ENCODE data around the gene RUBCNL.

The RUBCNL gene

GRCh38 chr13:46352805-46353204 lies 34.2 kb downstream of the RUBCNL start:
- no peak for DNase-seq (ENCODE audit: low read depth)
- no peak overlapping the region for H3K4me3 ChIP-seq (ENCODE audit: control insufficient read depth, low read depth, low read length)
- TF ChIP-seq, protein P1, sequence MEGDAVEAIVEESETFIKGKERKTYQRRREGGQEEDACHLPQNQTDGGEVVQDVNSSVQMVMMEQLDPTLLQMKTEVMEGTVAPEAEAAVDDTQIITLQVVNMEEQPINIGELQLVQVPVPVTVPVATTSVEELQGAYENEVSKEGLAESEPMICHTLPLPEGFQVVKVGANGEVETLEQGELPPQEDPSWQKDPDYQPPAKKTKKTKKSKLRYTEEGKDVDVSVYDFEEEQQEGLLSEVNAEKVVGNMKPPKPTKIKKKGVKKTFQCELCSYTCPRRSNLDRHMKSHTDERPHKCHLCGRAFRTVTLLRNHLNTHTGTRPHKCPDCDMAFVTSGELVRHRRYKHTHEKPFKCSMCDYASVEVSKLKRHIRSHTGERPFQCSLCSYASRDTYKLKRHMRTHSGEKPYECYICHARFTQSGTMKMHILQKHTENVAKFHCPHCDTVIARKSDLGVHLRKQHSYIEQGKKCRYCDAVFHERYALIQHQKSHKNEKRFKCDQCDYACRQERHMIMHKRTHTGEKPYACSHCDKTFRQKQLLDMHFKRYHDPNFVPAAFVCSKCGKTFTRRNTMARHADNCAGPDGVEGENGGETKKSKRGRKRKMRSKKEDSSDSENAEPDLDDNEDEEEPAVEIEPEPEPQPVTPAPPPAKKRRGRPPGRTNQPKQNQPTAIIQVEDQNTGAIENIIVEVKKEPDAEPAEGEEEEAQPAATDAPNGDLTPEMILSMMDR (conservative IDR thresholded peaks at IDR 0.05; ENCODE audit: control insufficient read depth, insufficient read depth, low read depth, low read length) = no peak

DNA sequence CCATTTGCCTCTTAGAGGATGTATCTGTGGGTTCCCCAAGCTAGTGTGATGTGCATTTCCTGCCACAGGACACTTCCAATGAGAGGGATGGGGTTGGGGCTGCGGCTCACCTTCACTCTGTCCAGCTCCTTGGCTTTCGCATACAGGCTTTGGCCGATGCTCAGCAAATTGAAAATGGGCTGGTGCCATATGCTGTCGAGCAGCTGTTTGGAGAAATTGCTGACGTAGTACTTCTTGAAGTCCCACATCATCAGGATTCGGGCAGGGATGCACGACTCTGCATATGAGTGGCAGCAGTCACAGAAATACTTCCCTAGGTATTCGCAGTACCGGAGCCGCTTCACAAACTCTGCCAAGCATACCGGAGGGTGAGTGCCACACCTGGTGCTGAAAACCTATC lies 37.0 kb downstream of the RUBCNL start:
- TF ChIP-seq, protein P1 (conservative IDR thresholded peaks at IDR 0.05; ENCODE audit: control insufficient read depth, insufficient read depth, low read depth, low read length) = no peak
- DNase-seq (ENCODE audit: low read depth) = no peak
- H3K4me3 ChIP-seq (ENCODE audit: control insufficient read depth, low read depth, low read length) = no peak overlapping the region

DNA sequence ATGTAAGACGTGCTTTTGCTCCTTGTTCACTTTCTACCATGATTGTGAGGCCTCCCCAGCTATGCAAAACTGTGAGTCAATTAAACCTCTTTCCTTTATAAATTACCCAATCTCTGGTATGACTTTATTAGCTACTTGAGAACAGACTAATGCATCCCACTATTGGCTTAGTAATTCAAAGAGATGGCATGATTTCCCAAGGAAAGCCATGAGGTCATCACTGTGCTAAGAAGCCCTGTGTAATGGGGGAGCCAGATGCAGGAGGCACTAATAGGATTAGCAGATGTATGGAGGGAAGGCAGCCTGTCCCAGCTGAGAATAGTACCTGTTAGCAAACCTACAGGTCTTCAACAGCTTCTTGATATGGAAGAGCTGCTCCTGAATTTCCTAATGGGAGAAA lies 38.1 kb downstream of the RUBCNL start:
- peak; percentile 90 for DNase-seq (ENCODE audit: low read depth)

DNA sequence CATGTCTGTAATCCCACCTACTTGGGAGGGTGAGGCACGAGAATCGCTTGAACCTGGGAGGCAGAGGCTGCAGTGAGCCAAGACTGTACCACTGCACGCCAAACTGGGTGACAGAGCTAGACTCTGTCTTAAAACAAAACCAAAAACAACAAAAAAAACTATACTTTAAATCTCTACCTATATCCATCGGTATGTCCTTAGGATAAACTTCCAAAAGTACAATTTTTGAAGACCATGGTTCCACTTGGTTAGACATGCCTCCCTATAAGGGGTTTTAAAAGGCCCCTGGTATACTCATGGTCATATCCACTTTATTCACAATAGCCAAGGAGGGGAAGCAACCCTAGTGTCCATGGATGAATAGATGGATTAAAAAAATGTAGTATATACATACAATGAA lies 39.8 kb downstream of the RUBCNL start:
- TF ChIP-seq, protein P1 (conservative IDR thresholded peaks at IDR 0.05; ENCODE audit: control insufficient read depth, insufficient read depth, low read depth, low read length) = no peak
- no peak for DNase-seq (ENCODE audit: low read depth)
- H3K4me3 ChIP-seq (ENCODE audit: control insufficient read depth, low read depth, low read length) = no peak overlapping the region

More for the DNA sequence above, 38.1 kb downstream of the RUBCNL start:
- no peak overlapping the region for H3K4me3 ChIP-seq (ENCODE audit: control insufficient read depth, low read depth, low read length)
- TF ChIP-seq, protein P1 (conservative IDR thresholded peaks at IDR 0.05; ENCODE audit: control insufficient read depth, insufficient read depth, low read depth, low read length) = no peak

DNA sequence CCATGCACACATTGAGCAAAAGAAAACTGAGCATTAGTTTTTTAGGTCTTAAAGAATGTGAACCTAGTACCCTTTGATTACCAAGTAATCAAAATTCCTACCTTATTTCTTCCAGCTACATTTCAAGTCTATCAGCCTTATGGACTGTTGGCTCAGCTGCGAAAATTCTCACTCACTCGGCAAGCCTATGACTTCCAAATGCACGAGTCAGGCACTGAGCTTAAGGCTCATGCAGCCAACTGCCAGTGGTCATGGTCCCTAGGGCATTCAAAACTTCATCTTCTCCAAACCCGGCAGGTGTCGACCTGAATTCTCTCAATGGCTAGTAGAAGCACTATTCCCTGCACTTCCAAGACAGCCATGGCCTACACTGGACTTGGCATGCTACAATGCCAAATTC lies 41.2 kb downstream of the RUBCNL start:
- no peak overlapping the region for H3K4me3 ChIP-seq (ENCODE audit: control insufficient read depth, low read depth, low read length)
- DNase-seq (ENCODE audit: low read depth) = peak; percentile 25
- TF ChIP-seq, protein P1 (conservative IDR thresholded peaks at IDR 0.05; ENCODE audit: control insufficient read depth, insufficient read depth, low read depth, low read length) = no peak

- no peak overlapping the region for H3K4me3 ChIP-seq (ENCODE audit: control insufficient read depth, low read depth, low read length)
- TF ChIP-seq, protein P1 (conservative IDR thresholded peaks at IDR 0.05; ENCODE audit: control insufficient read depth, insufficient read depth, low read depth, low read length) = no peak
- DNase-seq (ENCODE audit: low read depth) = no peak
Measured at GRCh38 chr13:46345398-46345797, 41.7 kb downstream of the RUBCNL start.
